Activated T-cell treated with anti-CD3 and anti-CD28 coated beads for 1 hour (primary cell): Measurements from ENCODE around the gene EHBP1L1.
"Not testable (repeated sequence)": the region's sequence is repeated elsewhere in the genome, so short reads cannot be mapped to it uniquely, and the experiment has no call there.

Experiments used
- DNase-seq: peaks from one replicate; pipeline ENCODE4 v3.0.0-alpha.2; 2020; ENCODE audit warnings: low read depth

Gene EHBP1L1

GRCh38 chr11:65636108-65637031 is 60.5 kb downstream of the EHBP1L1 start:
- no peak for DNase-seq

DNA sequence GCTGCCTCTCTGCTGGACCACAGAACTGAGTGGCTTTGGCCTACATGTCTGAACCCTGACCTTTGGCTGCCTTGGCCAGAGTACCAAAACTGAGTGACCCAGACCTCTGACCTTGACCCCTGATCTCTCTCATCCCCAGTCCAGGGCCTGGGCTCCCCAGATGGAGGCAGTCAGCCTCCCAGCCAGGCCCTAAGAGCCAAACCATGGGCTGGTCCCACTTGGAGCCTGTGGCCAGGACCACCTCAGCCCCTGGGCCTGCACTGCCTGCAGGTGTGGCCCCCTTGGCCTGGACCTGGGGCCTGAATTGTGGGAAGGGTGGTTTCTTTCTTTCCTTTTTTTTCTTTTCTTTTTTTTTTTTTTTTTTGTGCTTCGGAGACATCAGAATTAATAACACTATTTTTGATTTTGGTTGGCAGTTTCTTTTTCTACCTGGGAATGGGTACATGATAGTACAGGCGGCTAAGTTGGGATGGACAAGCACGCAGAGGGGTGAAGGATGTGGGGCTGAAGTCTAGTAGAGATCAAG is 61.2 kb downstream of the EHBP1L1 start:
- no peak for DNase-seq

DNA sequence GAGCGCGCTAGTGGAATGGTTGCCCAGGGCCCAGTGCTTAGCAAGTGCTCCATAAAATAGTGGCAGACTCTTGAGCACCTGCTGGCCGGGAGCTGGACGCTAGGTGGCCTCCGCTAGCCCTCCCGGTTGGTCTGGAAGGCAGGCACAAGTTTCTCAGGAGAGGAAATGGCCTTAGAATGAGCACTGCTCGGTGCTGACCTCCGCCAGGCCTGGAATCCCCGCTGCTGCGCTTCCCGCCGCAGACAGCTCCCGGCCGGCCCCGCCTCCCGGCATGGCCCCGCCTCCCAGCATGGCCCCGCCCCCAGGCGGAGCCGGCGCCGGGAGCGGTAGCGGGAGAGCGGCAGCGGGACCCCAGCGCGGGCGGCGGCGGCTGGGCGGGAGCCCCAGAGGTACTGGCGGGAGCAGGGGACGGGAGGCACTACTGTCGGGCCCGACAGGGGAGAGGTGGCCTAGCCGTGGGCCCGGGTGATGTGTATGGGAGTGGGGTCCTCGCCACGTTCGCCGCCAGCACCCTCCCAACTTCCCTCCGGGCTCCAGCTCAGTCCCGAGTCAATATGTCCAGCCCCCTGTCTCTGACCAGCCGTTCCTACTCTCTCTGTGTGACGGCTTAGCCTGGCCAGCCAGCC is 62.1 kb downstream of the EHBP1L1 start, which contains the start of gene SIPA1:
TSS of gene SIPA1 (plus strand) at position 308 of the 626 bp plus-strand sequence. CDS start 2,821 bp downstream, outside the sequence.
- peak; percentile 66 for DNase-seq

DNA sequence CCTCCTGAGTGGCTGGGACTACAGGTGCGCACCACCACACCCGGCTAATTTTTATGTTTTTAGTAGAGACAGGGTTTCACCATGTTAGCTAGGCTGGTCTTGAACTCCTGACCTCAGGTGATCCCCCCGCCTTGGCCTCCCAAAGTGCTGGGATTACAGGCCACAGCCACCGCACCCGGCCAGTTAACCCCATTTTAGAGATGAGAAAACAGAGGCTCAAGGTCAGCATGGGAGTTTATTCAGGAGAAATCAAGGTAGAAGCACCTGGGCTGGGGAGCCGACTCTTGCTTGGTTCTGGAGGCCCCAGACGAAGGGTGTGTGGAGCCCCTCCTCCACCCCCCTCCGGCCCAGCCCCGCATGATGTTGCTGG is 63.4 kb downstream of the EHBP1L1 start:
- DNase-seq, result not testable (repeated sequence)

- DNase-seq, result peak; percentile 52
Observed at GRCh38 chr11:65639623-65640482, 64.0 kb downstream of the EHBP1L1 start.

- DNase-seq, result peak; percentile 33
Observed at GRCh38 chr11:65640483-65641296, 64.8 kb downstream of the EHBP1L1 start.

DNA sequence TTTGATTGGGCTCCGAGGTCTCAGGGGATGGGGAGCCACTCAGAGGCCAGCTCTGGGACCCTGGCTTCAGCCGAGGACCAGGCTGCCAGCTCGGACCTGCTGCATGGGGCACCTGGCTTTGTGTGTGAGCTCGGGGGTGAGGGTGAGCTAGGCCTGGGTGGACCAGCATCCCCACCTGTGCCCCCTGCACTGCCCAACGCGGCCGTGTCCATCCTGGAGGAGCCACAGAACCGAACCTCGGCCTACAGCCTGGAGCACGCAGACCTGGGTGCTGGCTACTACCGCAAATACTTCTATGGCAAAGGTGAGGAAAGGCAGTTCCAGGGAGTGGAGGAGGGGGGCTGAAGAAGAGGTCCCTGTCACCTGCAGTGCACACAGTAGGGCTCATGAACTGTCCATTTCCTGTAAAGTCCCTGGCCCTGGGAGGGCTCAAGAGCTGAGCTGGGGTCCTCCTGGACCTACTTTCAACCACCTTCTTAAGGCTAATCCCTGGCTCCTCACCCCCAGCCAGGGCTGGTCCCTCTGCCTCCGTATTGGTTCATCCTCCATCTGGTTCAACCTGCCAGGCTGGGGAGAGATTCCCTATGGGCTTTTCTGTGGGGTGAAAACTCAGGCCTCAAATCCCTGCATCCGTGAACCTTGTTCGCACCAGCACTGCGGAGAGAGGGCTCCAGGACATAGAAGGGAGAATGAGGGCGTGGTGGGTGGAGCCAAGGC is 65.6 kb downstream of the EHBP1L1 start:
- DNase-seq, result no peak
